HG03575 (cell line): ENCODE results near the gene TCN2.
"Not testable (repeated sequence)": the region's sequence is repeated elsewhere in the genome, so short reads cannot be mapped to it uniquely, and the experiment has no call there.

Experiments used
- ATAC-seq: cut with Tn5 transposase; IDR thresholded peaks from one replicate; pipeline ENCODE4 v1.9.1; 2021; ENCODE audit not compliant: unreplicated experiment, insufficient number of reproducible peaks, low FRiP score; ENCODE audit errors: extremely low read depth

TCN2 gene

GRCh38 chr22:30606455-30607299 is at the start of gene TCN2:
Gene TCN2 (plus strand): TSS chr22:30607174. CDS start chr22:30607332, 158 bp downstream.
- no peak for ATAC-seq

- ATAC-seq = no peak
These were observed 49.7 kb upstream of the TCN2 start for GRCh38 chr22:30557243-30557642.

- no peak for ATAC-seq
These were observed 47.1 kb upstream of the TCN2 start for GRCh38 chr22:30559889-30560288.

- ATAC-seq = not testable (repeated sequence)
These were observed 46.3 kb upstream of the TCN2 start for GRCh38 chr22:30560643-30561202.

- no peak for ATAC-seq
These were observed 45.4 kb upstream of the TCN2 start for GRCh38 chr22:30561402-30562189.

GRCh38 chr22:30562366-30562765 is 44.6 kb upstream of the TCN2 start:
- no peak for ATAC-seq

GRCh38 chr22:30564045-30564760 is 42.8 kb upstream of the TCN2 start:
- ATAC-seq = no peak

- no peak for ATAC-seq
These were observed 42.2 kb upstream of the TCN2 start for GRCh38 chr22:30564761-30565119.

- no peak for ATAC-seq
These were observed 41.6 kb upstream of the TCN2 start for GRCh38 chr22:30565341-30565740.

- no peak for ATAC-seq
These were observed 40.8 kb upstream of the TCN2 start for GRCh38 chr22:30566125-30566524.

GRCh38 chr22:30567277-30567676 is 39.7 kb upstream of the TCN2 start:
- ATAC-seq = not testable (repeated sequence)

GRCh38 chr22:30568137-30568805 is 38.7 kb upstream of the TCN2 start:
- ATAC-seq = no peak

- ATAC-seq = no peak
These were observed 37.2 kb upstream of the TCN2 start for GRCh38 chr22:30569674-30570202.

- ATAC-seq = no peak
These were observed 34.8 kb upstream of the TCN2 start for GRCh38 chr22:30572210-30572609.

- no peak for ATAC-seq
These were observed 34.0 kb upstream of the TCN2 start for GRCh38 chr22:30572840-30573593.

GRCh38 chr22:30573594-30574094 is 33.3 kb upstream of the TCN2 start:
- no peak for ATAC-seq

GRCh38 chr22:30574095-30574981 is 32.6 kb upstream of the TCN2 start, which contains the start of gene GAL3ST1:
Gene GAL3ST1 (minus strand): TSS chr22:30574665. CDS start chr22:30557392, 17,273 bp downstream.
- no peak for ATAC-seq
